Thoracic aorta (tissue), 2 donors: Measurements from ENCODE around the gene RNF31. TPM values are rescaled to one million over a fixed set of nuclear protein-coding genes. Genes with fewer than 3 reads are reported as not detected.
A peak's percentile ranks its signal among the peaks of the same experiment; 100 is the strongest.

Experiments used
- ATAC-seq: fragments of 150-250 bp; one replicate; pipeline ENCODE4 v1.8.0; 2017; ENCODE audit warnings: low read depth; ENCODE audit not compliant: insufficient number of reproducible peaks, low FRiP score
- DNase-seq: peaks from one replicate; pipeline ENCODE4 v3.0.0-alpha.2; 2020; ENCODE audit warnings: low spot score
- H3K27ac ChIP-seq, 2 donors: fragments of 200-600 bp; sonication (generic); 1 replicate in 1 of 2; 2 replicates in 1 of 2; pipeline ENCODE4 v1.5.1; 2016; ENCODE audit warnings: mild to moderate bottlenecking in 2 of 2, moderate library complexity in 2 of 2
- H3K27me3 ChIP-seq: fragments of 200-600 bp; sonication (generic); replicated peaks from 2 replicates; pipeline ENCODE4 v1.6.0; 2016; ENCODE audit warnings: mild to moderate bottlenecking; ENCODE audit not compliant: insufficient read depth
- H3K36me3 ChIP-seq: fragments of 200-600 bp; sonication (generic); one replicate; pipeline ENCODE4 v1.5.1; 2016
- H3K4me1 ChIP-seq, 2 donors: fragments of 200-600 bp; sonication (generic); 1 replicate in 1 of 2; 2 replicates in 1 of 2; pipeline versions ENCODE4 v1.5.1 to v1.6.0; 2016; ENCODE audit warnings: low read depth in 2 of 2, mild to moderate bottlenecking in 1 of 2; ENCODE audit not compliant: control insufficient read depth in 1 of 2
- H3K4me3 ChIP-seq: fragments of 200-600 bp; sonication (generic); 2 replicates; pipeline ENCODE4 v1.5.1; 2016; ENCODE audit warnings: mild to moderate bottlenecking
- H3K9me3 ChIP-seq: fragments of 200-600 bp; sonication (generic); 2 replicates; pipeline ENCODE4 v1.5.1; 2016
- total RNA-seq, 2 donors: library from RNA; depleted of rRNA; stranded (reverse); fragments of >200 nt; gene quantifications; one replicate each; pipeline versions ENCODE4 v1.1.0 to v1.2.3, GENCODE V29; 2016
- TF ChIP-seq, protein P1 (sequence below): fragments of 200-600 bp; sonication (generic); IDR thresholded peaks from one replicate; pipeline ENCODE4 v1.5.1; 2019; ENCODE audit warnings: antibody characterized with exemption

The RNF31 gene
- total RNA-seq, 2 donors from 2014 or later = 60.4 to 94.6 TPM

DNA sequence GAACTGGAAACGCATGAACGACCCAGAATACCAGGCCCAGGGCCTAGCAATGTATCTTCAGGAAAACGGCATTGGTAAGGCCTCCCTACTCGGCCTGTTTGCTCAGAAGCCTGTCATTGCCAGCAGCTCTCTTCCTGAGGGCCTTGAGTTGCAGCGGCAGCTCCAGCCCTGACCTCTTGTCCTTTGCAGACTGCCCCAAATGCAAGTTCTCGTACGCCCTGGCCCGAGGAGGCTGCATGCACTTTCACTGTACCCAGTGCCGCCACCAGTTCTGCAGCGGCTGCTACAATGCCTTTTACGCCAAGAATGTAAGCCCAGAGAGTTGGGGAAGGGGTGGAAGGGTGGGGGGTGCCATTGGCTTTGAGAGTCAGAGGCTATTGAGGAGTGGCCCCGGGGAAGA is 10.0 kb downstream of the RNF31 start:
- DNase-seq (no peak), ATAC-seq (no peak)
- H3K4me1 ChIP-seq = peaks cover 4 to 15% of the 10 kb centered on the region in 2 donors
- H3K4me3 ChIP-seq = no peak overlapping the region
- peaks cover 48% of the 10 kb centered on the region for H3K36me3 ChIP-seq
- TF ChIP-seq, protein P1, sequence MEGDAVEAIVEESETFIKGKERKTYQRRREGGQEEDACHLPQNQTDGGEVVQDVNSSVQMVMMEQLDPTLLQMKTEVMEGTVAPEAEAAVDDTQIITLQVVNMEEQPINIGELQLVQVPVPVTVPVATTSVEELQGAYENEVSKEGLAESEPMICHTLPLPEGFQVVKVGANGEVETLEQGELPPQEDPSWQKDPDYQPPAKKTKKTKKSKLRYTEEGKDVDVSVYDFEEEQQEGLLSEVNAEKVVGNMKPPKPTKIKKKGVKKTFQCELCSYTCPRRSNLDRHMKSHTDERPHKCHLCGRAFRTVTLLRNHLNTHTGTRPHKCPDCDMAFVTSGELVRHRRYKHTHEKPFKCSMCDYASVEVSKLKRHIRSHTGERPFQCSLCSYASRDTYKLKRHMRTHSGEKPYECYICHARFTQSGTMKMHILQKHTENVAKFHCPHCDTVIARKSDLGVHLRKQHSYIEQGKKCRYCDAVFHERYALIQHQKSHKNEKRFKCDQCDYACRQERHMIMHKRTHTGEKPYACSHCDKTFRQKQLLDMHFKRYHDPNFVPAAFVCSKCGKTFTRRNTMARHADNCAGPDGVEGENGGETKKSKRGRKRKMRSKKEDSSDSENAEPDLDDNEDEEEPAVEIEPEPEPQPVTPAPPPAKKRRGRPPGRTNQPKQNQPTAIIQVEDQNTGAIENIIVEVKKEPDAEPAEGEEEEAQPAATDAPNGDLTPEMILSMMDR = no peak
- H3K27me3 ChIP-seq = no peaks in the 10 kb centered on the region
- no peaks in the 10 kb centered on the region for H3K9me3 ChIP-seq
- no peak overlapping the region for H3K27ac ChIP-seq

DNA sequence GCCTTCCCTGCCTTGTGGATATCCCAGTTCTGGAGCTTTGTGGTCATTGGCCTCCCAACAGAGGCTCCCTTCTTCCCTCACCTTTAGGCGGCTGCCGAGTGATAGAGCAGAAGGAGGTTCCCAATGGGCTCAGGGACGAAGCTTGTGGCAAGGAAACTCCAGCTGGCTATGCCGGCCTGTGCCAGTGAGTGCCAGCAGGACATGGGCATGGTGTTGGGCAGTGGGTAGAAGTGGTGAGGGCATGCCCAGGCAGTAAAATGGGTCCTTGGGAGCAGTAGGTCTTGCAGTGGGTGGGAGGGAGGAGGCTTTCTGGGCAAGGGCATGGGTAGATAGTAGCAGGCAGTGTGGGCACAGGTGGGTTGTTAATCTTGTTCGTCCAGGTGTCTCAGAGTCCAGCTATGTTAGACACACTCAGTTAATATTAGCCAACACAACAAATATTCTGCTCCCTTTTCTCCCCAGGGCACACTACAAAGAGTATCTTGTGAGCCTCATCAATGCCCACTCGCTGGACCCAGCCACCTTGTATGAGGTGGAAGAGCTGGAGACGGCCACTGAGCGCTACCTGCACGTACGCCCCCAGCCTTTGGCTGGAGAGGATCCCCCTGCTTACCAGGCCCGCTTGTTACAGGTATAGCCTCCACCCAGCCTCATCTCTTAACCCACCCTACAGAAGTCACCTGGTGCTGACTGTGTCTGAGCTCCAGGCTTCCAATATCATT is 12.6 kb downstream of the RNF31 start:
- TF ChIP-seq, protein P1 = no peak
- no peak overlapping the region for H3K4me3 ChIP-seq
- no peak for ATAC-seq
- peaks cover 63% of the 10 kb centered on the region for H3K36me3 ChIP-seq
- no peaks in the 10 kb centered on the region for H3K27me3 ChIP-seq
- no peak for DNase-seq
- peak overlapping the region; percentile 73 to 88 for H3K27ac ChIP-seq
- no peaks in the 10 kb centered on the region for H3K9me3 ChIP-seq
- H3K4me1 ChIP-seq = peaks cover 15 to 38% of the 10 kb centered on the region in 2 donors

DNA sequence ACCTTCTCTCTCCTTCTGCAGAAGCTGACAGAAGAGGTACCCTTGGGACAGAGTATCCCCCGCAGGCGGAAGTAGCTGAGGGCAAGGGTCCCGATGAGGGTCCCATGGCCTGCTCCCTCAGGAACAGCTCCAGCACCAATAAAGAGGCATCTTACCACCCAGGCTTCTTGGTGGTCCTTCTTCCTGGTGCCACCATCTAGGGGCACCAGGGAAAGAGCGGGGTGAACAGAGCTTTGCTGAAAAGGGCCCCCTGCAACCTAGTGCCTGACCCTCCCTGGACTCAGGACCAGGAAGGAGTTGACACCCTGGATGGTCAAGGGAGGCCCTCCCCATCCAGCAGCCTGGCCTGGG is 13.2 kb downstream of the RNF31 start:
- no peak for DNase-seq
- peaks cover 63% of the 10 kb centered on the region for H3K36me3 ChIP-seq
- no peak for ATAC-seq
- H3K27ac ChIP-seq = peak overlapping the region; percentile 73 to 88
- peaks cover 15 to 38% of the 10 kb centered on the region in 2 donors for H3K4me1 ChIP-seq
- H3K4me3 ChIP-seq = no peak overlapping the region
- TF ChIP-seq, protein P1 = no peak
- H3K27me3 ChIP-seq = no peaks in the 10 kb centered on the region
- no peaks in the 10 kb centered on the region for H3K9me3 ChIP-seq

DNA sequence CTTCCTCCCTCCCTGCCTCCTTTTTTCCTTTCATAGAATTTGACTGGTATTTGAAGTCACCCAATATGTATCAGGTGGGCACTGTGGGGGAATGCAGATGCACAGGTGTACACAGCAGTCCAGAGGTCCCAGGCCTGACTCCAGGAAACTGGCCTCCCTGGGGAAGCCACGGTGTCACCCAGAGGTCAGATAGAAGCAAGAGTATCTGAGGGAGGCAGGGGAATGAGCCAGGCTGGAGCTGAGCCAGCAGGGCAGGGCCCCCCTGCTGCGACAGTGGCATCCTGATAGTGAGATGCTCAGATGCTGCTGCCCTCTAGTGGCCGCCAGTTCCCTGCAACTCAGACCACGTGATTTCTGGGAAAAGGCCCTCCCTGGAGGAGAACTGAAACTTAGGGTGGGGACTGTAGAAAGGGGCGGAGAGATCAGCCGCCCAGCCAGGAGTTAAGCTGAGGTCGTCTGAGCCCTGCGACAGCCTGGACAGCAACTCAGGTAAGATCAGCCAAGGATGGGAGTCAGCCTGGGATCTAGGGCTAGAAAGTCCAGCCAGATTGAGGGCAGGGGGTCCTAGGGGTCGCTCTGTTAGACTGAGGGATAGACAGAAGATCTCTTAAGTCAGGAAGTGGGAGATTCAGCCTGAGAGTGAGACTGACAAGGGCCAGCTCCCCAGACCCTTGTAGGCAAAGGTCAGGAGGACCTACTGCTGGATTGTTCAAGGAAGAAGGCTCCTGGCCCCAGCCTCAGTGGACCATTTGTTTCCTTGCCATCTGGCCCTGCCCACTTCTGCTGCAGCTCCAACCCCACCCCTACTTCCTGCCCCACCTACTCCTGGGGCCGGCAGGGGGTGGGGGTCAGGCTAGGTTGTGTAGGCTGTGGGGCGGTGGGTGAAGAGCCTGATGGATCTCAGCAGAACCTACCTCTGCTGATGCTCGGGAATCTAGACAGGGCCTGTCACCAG is 13.8 kb downstream of the RNF31 start, which contains the start of gene IRF9:
Gene IRF9, plus strand, starts transcription at position 416 of the 955 bp plus-strand sequence. CDS start 880 bp downstream, outside the sequence.
- ATAC-seq = peak; percentile 90
- H3K9me3 ChIP-seq = no peaks in the 10 kb centered on the region
- TF ChIP-seq, protein P1 = peak; percentile 93

DNA sequence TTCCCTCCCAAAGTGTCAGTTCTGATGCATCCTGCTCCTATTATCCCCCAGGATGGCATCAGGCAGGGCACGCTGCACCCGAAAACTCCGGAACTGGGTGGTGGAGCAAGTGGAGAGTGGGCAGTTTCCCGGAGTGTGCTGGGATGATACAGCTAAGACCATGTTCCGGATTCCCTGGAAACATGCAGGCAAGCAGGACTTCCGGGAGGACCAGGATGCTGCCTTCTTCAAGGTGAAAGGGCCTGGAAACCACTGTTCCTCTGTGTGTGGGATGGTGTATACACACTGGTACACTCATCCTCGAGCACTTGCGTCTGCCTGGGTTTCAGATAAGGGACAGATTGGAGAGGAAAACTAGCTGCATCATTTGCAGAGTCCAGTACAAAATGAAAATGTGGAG is 14.8 kb downstream of the RNF31 start:
- TF ChIP-seq, protein P1 = no peak
- H3K4me3 ChIP-seq = peak overlapping the region; percentile 90
- H3K36me3 ChIP-seq = peaks cover 63% of the 10 kb centered on the region
- DNase-seq (no peak), ATAC-seq (no peak)
- no peaks in the 10 kb centered on the region for H3K27me3 ChIP-seq
- peaks cover 15 to 38% of the 10 kb centered on the region in 2 donors for H3K4me1 ChIP-seq
- peak overlapping the region; percentile 87 to 88 for H3K27ac ChIP-seq
- no peaks in the 10 kb centered on the region for H3K9me3 ChIP-seq

More for the DNA sequence above, 13.8 kb downstream of the RNF31 start, which contains the start of gene IRF9:
- Histone ChIP-seq H3K4me3 (peak within 1 kb of the TSS; percentile 90), H3K36me3 (peaks cover 63% of the 10 kb centered on the region), H3K4me1 (peaks cover 15 to 38% of the 10 kb centered on the region in 2 donors), H3K27ac (peak within 1 kb of the TSS; percentile 87 to 88), H3K27me3 (no peaks in the 10 kb centered on the region)
- DNase-seq = peak; percentile 93
